Effector memory CD4-positive, alpha-beta T cell (primary cell): ENCODE data around the gene ENO2.

Experiments used
- DNase-seq, 3 donors: peaks; one replicate each; pipeline ENCODE4 v3.0.0-alpha.2; 2020
- H3K27ac ChIP-seq: 2 replicates; pipeline ENCODE4 v1.7.0; 2013; ENCODE audit warnings: mild to moderate bottlenecking, low read length, moderate library complexity; ENCODE audit not compliant: insufficient read depth, poor library complexity, severe bottlenecking
- H3K27me3 ChIP-seq: replicated peaks from 2 replicates; pipeline ENCODE4 v1.7.0; 2013; ENCODE audit warnings: mild to moderate bottlenecking, low read length; ENCODE audit not compliant: insufficient read depth, control insufficient read depth, poor library complexity, severe bottlenecking
- H3K36me3 ChIP-seq: 2 replicates; pipeline ENCODE4 v1.7.0; 2013; ENCODE audit warnings: mild to moderate bottlenecking, low read length, moderate library complexity; ENCODE audit not compliant: control insufficient read depth, insufficient read depth
- H3K4me1 ChIP-seq: 2 replicates; pipeline ENCODE4 v1.7.0; 2013; ENCODE audit warnings: low read length, mild to moderate bottlenecking; ENCODE audit not compliant: control insufficient read depth, insufficient read depth, poor library complexity, severe bottlenecking
- H3K4me3 ChIP-seq: 2 replicates; pipeline ENCODE4 v1.7.0; 2013; ENCODE audit warnings: low read length, low read depth, mild to moderate bottlenecking; ENCODE audit not compliant: insufficient read depth, poor library complexity, severe bottlenecking
- H3K9me3 ChIP-seq: 2 replicates; pipeline ENCODE4 v1.7.0; 2013; ENCODE audit warnings: mild to moderate bottlenecking, low read length, moderate library complexity; ENCODE audit not compliant: control insufficient read depth

ENO2 gene

GRCh38 chr12:6970096-6970527 is 55.7 kb downstream of the ENO2 start:
- peaks cover 18% of the 10 kb centered on the region for H3K4me1 ChIP-seq
- no peaks in the 10 kb centered on the region for H3K9me3 ChIP-seq
- H3K27ac ChIP-seq = peak overlapping the region; percentile 89
- peaks cover 51% of the 10 kb centered on the region for H3K36me3 ChIP-seq
- H3K4me3 ChIP-seq = peak overlapping the region; percentile 99
- no peak for DNase-seq
- H3K27me3 ChIP-seq = no peaks in the 10 kb centered on the region
